Measurements from ENCODE around the gene STAP2.

STAP2 gene

DNA sequence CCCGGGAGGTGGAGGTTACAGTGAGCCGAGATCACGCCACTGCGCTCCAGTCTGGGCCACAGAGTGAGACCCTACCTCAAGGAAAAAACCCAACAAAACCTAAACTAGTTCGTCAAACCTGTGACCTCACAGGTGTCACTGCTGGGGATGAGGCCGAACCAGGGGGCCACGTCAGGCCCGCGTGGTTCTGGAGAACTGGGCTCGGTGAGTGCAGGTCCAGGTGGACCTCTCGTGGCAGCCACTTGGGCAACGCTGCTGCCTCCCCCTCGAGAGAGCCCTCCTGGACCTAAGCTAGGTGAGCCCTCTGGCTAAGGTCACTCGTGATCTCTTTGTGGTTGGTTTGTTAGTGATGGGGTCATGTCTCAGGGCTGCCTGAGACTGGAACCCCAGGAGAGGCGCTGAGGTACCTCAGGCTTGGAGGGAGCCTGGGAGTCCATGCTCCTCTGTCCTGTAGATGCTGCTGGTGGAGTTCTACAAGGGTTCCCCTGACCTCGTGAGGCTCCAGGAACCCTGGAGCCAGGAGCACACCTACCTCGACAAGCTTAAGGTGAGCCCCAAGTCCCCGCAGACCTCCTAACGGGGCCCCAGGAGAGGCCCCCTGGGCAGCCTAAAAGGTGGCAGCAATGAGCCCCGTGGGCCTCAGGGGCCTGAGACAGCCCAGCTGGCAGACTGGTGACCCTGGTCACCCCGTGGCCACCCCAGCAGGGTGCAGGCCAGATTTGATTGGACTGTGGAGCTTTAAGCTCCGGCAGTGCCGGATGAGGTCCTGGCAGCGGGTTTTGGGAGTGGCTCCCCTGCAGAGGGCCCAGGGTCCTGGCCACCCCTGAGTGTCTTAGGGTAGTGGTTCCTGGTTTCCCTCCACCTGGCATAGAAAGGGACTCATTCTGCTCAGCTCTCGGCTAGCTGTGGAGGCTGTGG, 20.3 kb upstream of the STAP2 start:
- Histone ChIP-seq H3K4me2 (ENCODE audit: low read length) (no peak overlapping the region), H4K91ac (ENCODE audit: low read depth, low read length) (no peak overlapping the region), H2AK5ac (ENCODE audit: low read length) (no peak overlapping the region), H3K79me2 (ENCODE audit: control insufficient read depth, insufficient read depth, low read length, poor library complexity) (no peaks in the 10 kb centered on the region), H3K27me3 (ENCODE audit: insufficient read depth, low read length) (no peaks in the 10 kb centered on the region), H3K4me3 (ENCODE audit: low read depth, low read length) (no peak overlapping the region), H4K8ac (ENCODE audit: low read depth, low read length) (no peak overlapping the region), H3K36me3 (ENCODE audit: control insufficient read depth in 1 of 2, insufficient read depth in 2 of 2, low read length in 2 of 2) (peaks cover 74 to 76% of the 10 kb centered on the region in 2 experiments), H3K27ac (ENCODE audit: low read depth, low read length) (no peak overlapping the region), H3K9me3 (ENCODE audit: insufficient read depth, low read depth, low read length) (no peaks in the 10 kb centered on the region), H3K4ac (ENCODE audit: low read depth, low read length) (no peak overlapping the region), H3K79me1 (ENCODE audit: low read length) (no peaks in the 10 kb centered on the region), H2BK5ac (ENCODE audit: low read depth, low read length, poor library complexity) (no peak overlapping the region), H4K12ac (ENCODE audit: low read depth, low read length) (no peak overlapping the region), H2BK120ac (ENCODE audit: insufficient read depth, low read length, poor library complexity) (no peak overlapping the region), H3K14ac (ENCODE audit: low read length) (no peak overlapping the region), H2AFZ (ENCODE audit: insufficient read depth, low read length, poor library complexity) (no peak overlapping the region), H3K23ac (ENCODE audit: low read length) (no peak overlapping the region), H3K4me1 (ENCODE audit: control insufficient read depth in 1 of 2, insufficient read depth in 2 of 2, low read length in 2 of 2) (peaks cover 0 to 3% of the 10 kb centered on the region in 2 experiments), H3K18ac (ENCODE audit: low read length) (no peak overlapping the region), H2BK12ac (ENCODE audit: low read length) (no peak overlapping the region), H3K9ac (ENCODE audit: low read length) (no peak overlapping the region)
- no CpG with 5 or more reads among the region's 25 CpGs for WGBS (ENCODE audit: extremely low coverage, insufficient coverage, insufficient read length)
- no peak for DNase-seq

DNA sequence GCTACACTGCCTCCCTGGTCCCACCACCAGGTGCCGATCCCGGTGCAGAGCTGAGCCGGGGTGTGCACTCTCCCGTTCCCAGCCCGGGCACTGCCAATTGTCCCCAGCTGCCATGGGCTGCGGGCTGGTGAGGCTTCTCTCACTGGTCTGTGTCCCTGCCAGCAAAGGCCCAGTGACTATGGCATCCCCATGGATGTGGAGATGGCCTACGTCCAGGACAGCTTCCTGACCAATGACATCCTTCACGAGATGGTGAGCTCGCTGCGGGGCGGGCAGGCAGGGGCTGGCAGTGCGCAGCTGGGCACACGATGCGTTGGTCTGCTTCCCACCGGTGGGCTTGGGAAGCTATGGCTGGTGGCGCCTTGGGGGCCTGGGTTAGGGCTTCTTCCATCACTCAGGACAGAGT, 19.3 kb upstream of the STAP2 start:
- Histone ChIP-seq H3K23ac (ENCODE audit: low read length) (no peak overlapping the region), H3K9me3 (ENCODE audit: insufficient read depth, low read depth, low read length) (peaks cover under 1% of the 10 kb centered on the region), H4K91ac (ENCODE audit: low read depth, low read length) (no peak overlapping the region), H3K27me3 (ENCODE audit: insufficient read depth, low read length) (no peaks in the 10 kb centered on the region), H3K4me3 (ENCODE audit: low read depth, low read length) (no peak overlapping the region), H2AK5ac (ENCODE audit: low read length) (no peak overlapping the region), H4K12ac (ENCODE audit: low read depth, low read length) (no peak overlapping the region), H2BK120ac (ENCODE audit: insufficient read depth, low read length, poor library complexity) (no peak overlapping the region), H2BK5ac (ENCODE audit: low read depth, low read length, poor library complexity) (no peak overlapping the region), H3K4me1 (ENCODE audit: control insufficient read depth in 1 of 2, insufficient read depth in 2 of 2, low read length in 2 of 2) (peaks cover 0 to 3% of the 10 kb centered on the region in 2 experiments), H2BK12ac (ENCODE audit: low read length) (no peak overlapping the region), H3K4me2 (ENCODE audit: low read length) (no peak overlapping the region), H4K8ac (ENCODE audit: low read depth, low read length) (no peak overlapping the region), H3K14ac (ENCODE audit: low read length) (no peak overlapping the region), H3K27ac (ENCODE audit: low read depth, low read length) (no peak overlapping the region), H3K36me3 (ENCODE audit: control insufficient read depth in 1 of 2, insufficient read depth in 2 of 2, low read length in 2 of 2) (peaks cover 70 to 71% of the 10 kb centered on the region in 2 experiments), H2AFZ (ENCODE audit: insufficient read depth, low read length, poor library complexity) (no peak overlapping the region), H3K79me1 (ENCODE audit: low read length) (no peaks in the 10 kb centered on the region), H3K9ac (ENCODE audit: low read length) (no peak overlapping the region), H3K79me2 (ENCODE audit: control insufficient read depth, insufficient read depth, low read length, poor library complexity) (no peaks in the 10 kb centered on the region), H3K4ac (ENCODE audit: low read depth, low read length) (no peak overlapping the region), H3K18ac (ENCODE audit: low read length) (no peak overlapping the region)
- no CpG with 5 or more reads among the region's 16 CpGs for WGBS (ENCODE audit: extremely low coverage, insufficient coverage, insufficient read length)
- no peak for DNase-seq

DNA sequence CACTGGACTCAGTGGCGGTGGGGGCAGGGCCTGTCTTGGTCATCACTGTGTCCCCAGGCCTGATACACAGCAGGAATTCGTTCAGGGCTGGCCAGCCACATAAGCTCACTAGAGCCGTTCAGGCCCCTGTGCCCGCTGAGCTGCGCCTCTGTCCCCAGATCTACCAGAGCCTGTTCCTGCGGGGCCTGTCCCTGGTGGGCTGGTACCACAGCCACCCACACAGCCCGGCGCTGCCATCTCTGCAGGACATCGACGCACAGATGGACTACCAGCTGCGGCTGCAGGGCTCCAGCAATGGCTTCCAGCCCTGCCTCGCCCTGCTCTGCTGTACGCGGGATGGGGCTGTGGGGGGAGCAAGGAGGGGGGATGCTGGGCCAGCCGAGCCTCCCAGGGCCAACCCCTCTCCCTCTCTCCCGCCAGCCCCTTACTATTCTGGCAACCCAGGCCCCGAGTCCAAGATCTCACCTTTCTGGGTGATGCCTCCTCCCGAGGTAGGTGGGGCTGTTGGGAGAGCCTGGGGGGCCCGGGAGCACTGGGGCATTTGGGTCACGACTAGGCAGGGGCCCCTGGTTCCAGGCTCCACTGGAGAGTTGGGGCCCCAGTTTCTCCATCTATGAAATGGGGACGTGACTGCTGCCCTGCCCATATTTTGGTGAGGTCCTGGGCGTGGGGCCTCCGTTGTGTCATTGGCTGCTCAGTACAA, 18.6 kb upstream of the STAP2 start:
- peaks cover 3% of the 10 kb centered on the region for H3K9me3 ChIP-seq (ENCODE audit: insufficient read depth, low read depth, low read length)
- no peak overlapping the region for H2AK5ac ChIP-seq (ENCODE audit: low read length)
- no peak overlapping the region for H3K9ac ChIP-seq (ENCODE audit: low read length)
- no peak overlapping the region for H2AFZ ChIP-seq (ENCODE audit: insufficient read depth, low read length, poor library complexity)
- no peak for DNase-seq
- no peak overlapping the region for H2BK5ac ChIP-seq (ENCODE audit: low read depth, low read length, poor library complexity)
- H3K79me1 ChIP-seq (ENCODE audit: low read length), result no peaks in the 10 kb centered on the region
- H3K27ac ChIP-seq (ENCODE audit: low read depth, low read length), result no peak overlapping the region
- peaks cover 64% of the 10 kb centered on the region in 2 experiments for H3K36me3 ChIP-seq (ENCODE audit: control insufficient read depth in 1 of 2, insufficient read depth in 2 of 2, low read length in 2 of 2)
- no peak overlapping the region for H4K8ac ChIP-seq (ENCODE audit: low read depth, low read length)
- no peak overlapping the region for H3K4me2 ChIP-seq (ENCODE audit: low read length)
- no peak overlapping the region for H2BK120ac ChIP-seq (ENCODE audit: insufficient read depth, low read length, poor library complexity)
- H3K4me3 ChIP-seq (ENCODE audit: low read depth, low read length), result no peak overlapping the region
- peaks cover 0 to 3% of the 10 kb centered on the region in 2 experiments for H3K4me1 ChIP-seq (ENCODE audit: control insufficient read depth in 1 of 2, insufficient read depth in 2 of 2, low read length in 2 of 2)
- H2BK12ac ChIP-seq (ENCODE audit: low read length), result no peak overlapping the region
- no CpG with 5 or more reads among the region's 23 CpGs for WGBS (ENCODE audit: extremely low coverage, insufficient coverage, insufficient read length)
- H4K12ac ChIP-seq (ENCODE audit: low read depth, low read length), result no peak overlapping the region
- H3K27me3 ChIP-seq (ENCODE audit: insufficient read depth, low read length), result no peaks in the 10 kb centered on the region
- no peaks in the 10 kb centered on the region for H3K79me2 ChIP-seq (ENCODE audit: control insufficient read depth, insufficient read depth, low read length, poor library complexity)
- H3K23ac ChIP-seq (ENCODE audit: low read length), result no peak overlapping the region
- H3K14ac ChIP-seq (ENCODE audit: low read length), result no peak overlapping the region
- no peak overlapping the region for H3K18ac ChIP-seq (ENCODE audit: low read length)
- no peak overlapping the region for H4K91ac ChIP-seq (ENCODE audit: low read depth, low read length)
- no peak overlapping the region for H3K4ac ChIP-seq (ENCODE audit: low read depth, low read length)

- DNase-seq, result no peak
- H2BK120ac ChIP-seq (ENCODE audit: insufficient read depth, low read length, poor library complexity), result no peak overlapping the region
- H3K4me2 ChIP-seq (ENCODE audit: low read length), result no peak overlapping the region
- no peak overlapping the region for H4K8ac ChIP-seq (ENCODE audit: low read depth, low read length)
- WGBS (ENCODE audit: extremely low coverage, insufficient coverage, insufficient read length), result no CpG with 5 or more reads among the region's 17 CpGs
- no peak overlapping the region for H3K18ac ChIP-seq (ENCODE audit: low read length)
- no peak overlapping the region for H4K12ac ChIP-seq (ENCODE audit: low read depth, low read length)
- no peak overlapping the region for H3K14ac ChIP-seq (ENCODE audit: low read length)
- no peak overlapping the region for H2BK5ac ChIP-seq (ENCODE audit: low read depth, low read length, poor library complexity)
- H3K9me3 ChIP-seq (ENCODE audit: insufficient read depth, low read depth, low read length), result peaks cover 3% of the 10 kb centered on the region
- H2AK5ac ChIP-seq (ENCODE audit: low read length), result no peak overlapping the region
- H2AFZ ChIP-seq (ENCODE audit: insufficient read depth, low read length, poor library complexity), result no peak overlapping the region
- H3K23ac ChIP-seq (ENCODE audit: low read length), result no peak overlapping the region
- no peak overlapping the region for H3K9ac ChIP-seq (ENCODE audit: low read length)
- peaks cover 47 to 50% of the 10 kb centered on the region in 2 experiments for H3K36me3 ChIP-seq (ENCODE audit: control insufficient read depth in 1 of 2, insufficient read depth in 2 of 2, low read length in 2 of 2)
- H3K27ac ChIP-seq (ENCODE audit: low read depth, low read length), result no peak overlapping the region
- no peak overlapping the region for H3K4ac ChIP-seq (ENCODE audit: low read depth, low read length)
- no peak overlapping the region for H3K4me3 ChIP-seq (ENCODE audit: low read depth, low read length)
- H2BK12ac ChIP-seq (ENCODE audit: low read length), result no peak overlapping the region
- H4K91ac ChIP-seq (ENCODE audit: low read depth, low read length), result no peak overlapping the region
- H3K4me1 ChIP-seq (ENCODE audit: control insufficient read depth in 1 of 2, insufficient read depth in 2 of 2, low read length in 2 of 2), result no peaks in the 10 kb centered on the region
- H3K27me3 ChIP-seq (ENCODE audit: insufficient read depth, low read length), result no peaks in the 10 kb centered on the region
- H3K79me1 ChIP-seq (ENCODE audit: low read length), result no peaks in the 10 kb centered on the region
- H3K79me2 ChIP-seq (ENCODE audit: control insufficient read depth, insufficient read depth, low read length, poor library complexity), result no peaks in the 10 kb centered on the region
Measured at GRCh38 chr19:4354897-4355296, 16.3 kb upstream of the STAP2 start.
